WTC11 (cell line): ENCODE measurements around the gene PTPRF. TPM values are rescaled to one million over a fixed set of nuclear protein-coding genes. Genes with fewer than 3 reads are reported as not detected.
A peak's percentile ranks its signal among the peaks of the same experiment; 100 is the strongest.

Experiments
- ATAC-seq: fragments of 200-7000 bp; cut with Tn5 transposase; 2 replicates; pipeline ENCODE4 v1.10.0; 2021; ENCODE audit warnings: mild to moderate bottlenecking, moderate library complexity
- CTCF ChIA-PET: fragments of 300-600 bp; sonication (Branson Sonifier 250); formaldehyde crosslinking; loops from one replicate; lab custom pipeline; 2021; ENCODE audit warnings: antibody characterized with exemption; lab: Charles Lee
- POLR2A ChIA-PET: fragments of 350-600 bp; sonication (Branson Sonifier 250); formaldehyde crosslinking; loops from one replicate; lab custom pipeline; 2021; ENCODE audit warnings: antibody characterized with exemption; lab: Charles Lee
- DNase-seq: peaks from one replicate; pipeline ENCODE4 v3.0.0; 2021; ENCODE audit warnings: low spot score
- H3K27ac Mint-ChIP-seq: 2 replicates; pipeline ENCODE4 v1.8.0; 2021; ENCODE audit warnings: mixed read lengths
- H3K27me3 Mint-ChIP-seq: 2 replicates; pipeline ENCODE4 v1.8.0; 2021; ENCODE audit warnings: low read depth, mild to moderate bottlenecking, moderate library complexity, mixed read lengths
- H3K36me3 Mint-ChIP-seq: 2 replicates; pipeline ENCODE4 v1.8.0; 2021; ENCODE audit warnings: mixed read lengths
- H3K4me1 Mint-ChIP-seq: 2 replicates; pipeline ENCODE4 v1.8.0; 2022; ENCODE audit warnings: mixed read lengths
- H3K4me3 Mint-ChIP-seq: 2 replicates; pipeline ENCODE4 v1.8.0; 2021; ENCODE audit warnings: mild to moderate bottlenecking, moderate library complexity, mixed read lengths
- H3K9me3 Mint-ChIP-seq: 2 replicates; pipeline ENCODE4 v1.8.0; 2021; ENCODE audit warnings: mixed read lengths
- CBFB ChIP-seq: sonication (generic); formaldehyde crosslinking; IDR thresholded peaks from 2 replicates; pipeline ENCODE4 v1.8.1; 2022; ENCODE audit warnings: mild to moderate bottlenecking, low read depth, missing genetic modification reagents
- ESRRA ChIP-seq: sonication (generic); formaldehyde crosslinking; IDR thresholded peaks from 2 replicates; pipeline ENCODE4 v1.8.1; 2022; ENCODE audit warnings: mild to moderate bottlenecking, missing genetic modification reagents, borderline replicate concordance
- FOXK1 ChIP-seq: sonication (generic); formaldehyde crosslinking; IDR thresholded peaks from 2 replicates; pipeline ENCODE4 v1.8.0; 2022; ENCODE audit warnings: mild to moderate bottlenecking, moderate library complexity, missing genetic modification reagents
- MYBL2 ChIP-seq: sonication (generic); formaldehyde crosslinking; IDR thresholded peaks from 2 replicates; pipeline ENCODE4 v1.8.1; 2023; ENCODE audit warnings: mild to moderate bottlenecking, moderate library complexity, missing genetic modification reagents
- NR3C1 ChIP-seq: sonication (generic); formaldehyde crosslinking; conservative IDR thresholded peaks from 2 replicates; pipeline ENCODE4 v1.8.1; 2023; ENCODE audit warnings: low read depth, mild to moderate bottlenecking, missing genetic modification reagents
- OVOL2 ChIP-seq: fragments of 250-450 bp; sonication (Bioruptor Pico); IDR thresholded peaks from 2 replicates; pipeline ENCODE4 v1.9.0; 2021; ENCODE audit warnings: mild to moderate bottlenecking, borderline replicate concordance
- RELA ChIP-seq: sonication (generic); formaldehyde crosslinking; IDR thresholded peaks from 2 replicates; pipeline ENCODE4 v1.8.1; 2022; ENCODE audit warnings: missing genetic modification reagents, mild to moderate bottlenecking, borderline replicate concordance
- SP1 ChIP-seq: sonication (generic); formaldehyde crosslinking; conservative IDR thresholded peaks from 2 replicates; pipeline ENCODE4 v1.8.1; 2022; ENCODE audit warnings: missing genetic modification reagents
- TEAD1 ChIP-seq: sonication (generic); formaldehyde crosslinking; IDR thresholded peaks from 2 replicates; pipeline ENCODE4 v1.8.0; 2022; ENCODE audit warnings: mild to moderate bottlenecking, missing genetic modification reagents
- ZNF232 ChIP-seq: sonication (generic); formaldehyde crosslinking; IDR thresholded peaks from 2 replicates; pipeline ENCODE4 v1.8.0; 2022; ENCODE audit warnings: mild to moderate bottlenecking, missing genetic modification reagents
- ZNF317 ChIP-seq: sonication (generic); formaldehyde crosslinking; IDR thresholded peaks from 2 replicates; pipeline ENCODE4 v1.8.1; 2023; ENCODE audit warnings: low read depth, mild to moderate bottlenecking, moderate library complexity, missing genetic modification reagents, borderline replicate concordance
- ZNF423 ChIP-seq: fragments of 250-450 bp; sonication (Bioruptor Pico); IDR thresholded peaks from 2 replicates; pipeline ENCODE4 v2.1.2; 2022; ENCODE audit warnings: mild to moderate bottlenecking, moderate library complexity
- ZNF671 ChIP-seq: fragments of 250-450 bp; sonication (Bioruptor Pico); IDR thresholded peaks from 2 replicates; pipeline ENCODE4 v1.8.0; 2021; ENCODE audit warnings: mild to moderate bottlenecking
- total RNA-seq: library from RNA; stranded (reverse); gene quantifications from 3 replicates; pipeline ENCODE4 v1.2.3, GENCODE V29; 2021
- TF ChIP-seq, protein P1 (sequence below): sonication (generic); formaldehyde crosslinking; IDR thresholded peaks from 2 replicates; pipeline ENCODE4 v1.8.1; 2023; ENCODE audit warnings: mild to moderate bottlenecking, moderate library complexity, missing genetic modification reagents
- TF ChIP-seq, protein P2 (sequence below): sonication (generic); formaldehyde crosslinking; IDR thresholded peaks from 2 replicates; pipeline ENCODE4 v1.8.0; 2023; ENCODE audit warnings: missing genetic modification reagents
- TF ChIP-seq, protein P3 (sequence below): fragments of 250-450 bp; sonication (Bioruptor Pico); IDR thresholded peaks from 2 replicates; pipeline ENCODE4 v2.1.2; 2022; ENCODE audit warnings: mild to moderate bottlenecking, moderate library complexity
- TF ChIP-seq, protein P4 (sequence below): sonication (generic); formaldehyde crosslinking; conservative IDR thresholded peaks from 2 replicates; pipeline ENCODE4 v1.8.1; 2022; ENCODE audit warnings: mild to moderate bottlenecking, missing genetic modification reagents
- TF ChIP-seq, protein P5 (sequence below): sonication (generic); formaldehyde crosslinking; IDR thresholded peaks from 2 replicates; pipeline ENCODE4 v1.8.1; 2023; ENCODE audit warnings: mild to moderate bottlenecking, missing genetic modification reagents, borderline replicate concordance
- TF ChIP-seq, protein P6 (sequence below): fragments of 250-450 bp; sonication (Bioruptor Pico); IDR thresholded peaks from 2 replicates; pipeline ENCODE4 v1.9.0; 2021; ENCODE audit warnings: mild to moderate bottlenecking

The PTPRF gene
- total RNA-seq, 1 experiment from 2014 or later = 248 TPM

DNA sequence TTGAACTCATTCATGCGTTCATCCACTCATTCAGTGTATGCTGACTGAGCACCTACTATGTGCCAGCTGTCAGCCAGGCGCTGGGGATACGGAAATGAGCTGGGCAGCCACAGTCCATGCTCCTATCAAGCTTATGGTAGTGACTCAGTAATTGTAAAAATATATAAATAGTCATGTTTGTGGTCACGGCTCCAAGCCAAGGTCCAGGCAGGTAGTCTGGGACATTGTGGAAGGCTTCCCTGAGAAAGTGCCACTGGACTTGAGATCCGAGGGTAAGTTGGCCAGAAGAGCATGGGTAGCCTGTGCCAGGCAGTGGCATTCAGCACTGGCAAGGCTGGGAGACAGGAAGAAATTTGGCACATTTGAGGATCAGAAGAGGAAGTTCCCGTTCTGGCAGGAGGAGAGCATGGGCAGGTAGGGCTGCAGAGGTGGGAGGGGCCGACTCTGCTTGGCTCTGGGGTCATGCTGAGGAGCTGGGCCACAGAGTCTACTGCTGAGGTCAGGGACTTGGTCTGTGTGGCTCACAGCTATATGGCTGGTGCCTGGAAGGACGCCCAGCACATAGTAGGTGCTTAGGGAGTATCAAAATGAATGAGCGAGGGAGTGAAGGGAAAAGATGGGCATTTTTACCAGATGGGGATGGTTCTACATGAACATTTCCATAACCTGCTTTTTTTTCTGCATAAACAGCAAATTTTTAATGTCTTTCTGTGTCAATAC is 6.9 kb downstream of the PTPRF start:
- H3K4me1 Mint-ChIP-seq = peaks cover 62% of the 10 kb centered on the region
- CTCF ChIA-PET = interaction anchor here (0.7 to 1.7 kb wide), 3 partner anchors 8 to 53 kb away, joined by 3 to 4 read pairs (median 4); no protein-coding TSS in a partner anchor
- TF ChIP-seq NR3C1 = no peak
- TF ChIP-seq, protein P1, sequence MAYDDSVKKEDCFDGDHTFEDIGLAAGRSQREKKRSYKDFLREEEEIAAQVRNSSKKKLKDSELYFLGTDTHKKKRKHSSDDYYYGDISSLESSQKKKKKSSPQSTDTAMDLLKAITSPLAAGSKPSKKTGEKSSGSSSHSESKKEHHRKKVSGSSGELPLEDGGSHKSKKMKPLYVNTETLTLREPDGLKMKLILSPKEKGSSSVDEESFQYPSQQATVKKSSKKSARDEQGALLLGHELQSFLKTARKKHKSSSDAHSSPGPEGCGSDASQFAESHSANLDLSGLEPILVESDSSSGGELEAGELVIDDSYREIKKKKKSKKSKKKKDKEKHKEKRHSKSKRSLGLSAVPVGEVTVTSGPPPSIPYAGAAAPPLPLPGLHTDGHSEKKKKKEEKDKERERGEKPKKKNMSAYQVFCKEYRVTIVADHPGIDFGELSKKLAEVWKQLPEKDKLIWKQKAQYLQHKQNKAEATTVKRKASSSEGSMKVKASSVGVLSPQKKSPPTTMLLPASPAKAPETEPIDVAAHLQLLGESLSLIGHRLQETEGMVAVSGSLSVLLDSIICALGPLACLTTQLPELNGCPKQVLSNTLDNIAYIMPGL (CRISPR knock-in tag) = no peak
- no peak for TF ChIP-seq ZNF317 (CRISPR knock-in tag)

DNA sequence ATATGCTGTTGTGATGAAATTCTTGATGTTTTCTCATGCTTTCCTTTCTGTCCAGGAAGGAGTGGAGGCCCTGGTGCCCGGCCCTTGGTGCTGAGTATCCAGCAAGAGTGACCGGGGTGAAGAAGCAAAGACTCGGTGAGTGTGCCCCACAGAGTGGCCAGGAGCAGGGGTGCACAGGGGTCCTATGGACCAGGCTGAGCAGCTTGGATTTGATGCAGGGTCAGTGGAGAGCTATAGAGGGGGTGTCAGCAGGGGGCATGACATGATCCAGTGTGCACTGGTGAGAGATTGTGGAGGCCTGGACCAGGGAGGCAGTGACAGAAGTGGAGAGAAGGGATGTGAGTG is 7.4 kb downstream of the PTPRF start:
- Mint-ChIP-seq H3K4me1 (peaks cover 57% of the 10 kb centered on the region), H3K36me3 (peaks cover 19% of the 10 kb centered on the region), H3K27ac (no peak overlapping the region; the same call in 1 of the 2 replicates), H3K4me3 (no peak overlapping the region), H3K27me3 (no peaks in the 10 kb centered on the region), H3K9me3 (no peaks in the 10 kb centered on the region)
- DNase-seq (no peak), ATAC-seq (no peak)
- CTCF ChIA-PET = interaction anchor here (1.7 kb wide), 1 partner anchor 16 kb away, joined by 4 read pairs; no protein-coding TSS in a partner anchor
- POLR2A ChIA-PET = no interaction called here
- TF ChIP-seq OVOL2 (CRISPR knock-in tag) = no peak
- TF ChIP-seq ZNF423 (CRISPR knock-in tag) = no peak
- TF ChIP-seq, protein P2, sequence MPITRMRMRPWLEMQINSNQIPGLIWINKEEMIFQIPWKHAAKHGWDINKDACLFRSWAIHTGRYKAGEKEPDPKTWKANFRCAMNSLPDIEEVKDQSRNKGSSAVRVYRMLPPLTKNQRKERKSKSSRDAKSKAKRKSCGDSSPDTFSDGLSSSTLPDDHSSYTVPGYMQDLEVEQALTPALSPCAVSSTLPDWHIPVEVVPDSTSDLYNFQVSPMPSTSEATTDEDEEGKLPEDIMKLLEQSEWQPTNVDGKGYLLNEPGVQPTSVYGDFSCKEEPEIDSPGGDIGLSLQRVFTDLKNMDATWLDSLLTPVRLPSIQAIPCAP (CRISPR knock-in tag) = no peak
- TF ChIP-seq SP1 (CRISPR knock-in tag) = no peak
- TF ChIP-seq, protein P3, sequence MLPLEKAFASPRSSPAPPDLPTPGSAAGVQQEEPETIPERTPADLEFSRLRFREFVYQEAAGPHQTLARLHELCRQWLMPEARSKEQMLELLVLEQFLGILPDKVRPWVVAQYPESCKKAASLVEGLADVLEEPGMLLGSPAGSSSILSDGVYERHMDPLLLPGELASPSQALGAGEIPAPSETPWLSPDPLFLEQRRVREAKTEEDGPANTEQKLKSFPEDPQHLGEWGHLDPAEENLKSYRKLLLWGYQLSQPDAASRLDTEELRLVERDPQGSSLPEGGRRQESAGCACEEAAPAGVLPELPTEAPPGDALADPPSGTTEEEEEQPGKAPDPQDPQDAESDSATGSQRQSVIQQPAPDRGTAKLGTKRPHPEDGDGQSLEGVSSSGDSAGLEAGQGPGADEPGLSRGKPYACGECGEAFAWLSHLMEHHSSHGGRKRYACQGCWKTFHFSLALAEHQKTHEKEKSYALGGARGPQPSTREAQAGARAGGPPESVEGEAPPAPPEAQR = no peak
- no peak for TF ChIP-seq ZNF232
- no peak for TF ChIP-seq ESRRA (CRISPR knock-in tag)
- no peak for TF ChIP-seq FOXK1 (CRISPR knock-in tag)
- TF ChIP-seq, protein P4, sequence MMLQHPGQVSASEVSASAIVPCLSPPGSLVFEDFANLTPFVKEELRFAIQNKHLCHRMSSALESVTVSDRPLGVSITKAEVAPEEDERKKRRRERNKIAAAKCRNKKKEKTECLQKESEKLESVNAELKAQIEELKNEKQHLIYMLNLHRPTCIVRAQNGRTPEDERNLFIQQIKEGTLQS = no peak
- TF ChIP-seq TEAD1 (CRISPR knock-in tag) = no peak
- TF ChIP-seq RELA (CRISPR knock-in tag) = no peak
- TF ChIP-seq ZNF671 (CRISPR knock-in tag) = no peak
- TF ChIP-seq, protein P5, sequence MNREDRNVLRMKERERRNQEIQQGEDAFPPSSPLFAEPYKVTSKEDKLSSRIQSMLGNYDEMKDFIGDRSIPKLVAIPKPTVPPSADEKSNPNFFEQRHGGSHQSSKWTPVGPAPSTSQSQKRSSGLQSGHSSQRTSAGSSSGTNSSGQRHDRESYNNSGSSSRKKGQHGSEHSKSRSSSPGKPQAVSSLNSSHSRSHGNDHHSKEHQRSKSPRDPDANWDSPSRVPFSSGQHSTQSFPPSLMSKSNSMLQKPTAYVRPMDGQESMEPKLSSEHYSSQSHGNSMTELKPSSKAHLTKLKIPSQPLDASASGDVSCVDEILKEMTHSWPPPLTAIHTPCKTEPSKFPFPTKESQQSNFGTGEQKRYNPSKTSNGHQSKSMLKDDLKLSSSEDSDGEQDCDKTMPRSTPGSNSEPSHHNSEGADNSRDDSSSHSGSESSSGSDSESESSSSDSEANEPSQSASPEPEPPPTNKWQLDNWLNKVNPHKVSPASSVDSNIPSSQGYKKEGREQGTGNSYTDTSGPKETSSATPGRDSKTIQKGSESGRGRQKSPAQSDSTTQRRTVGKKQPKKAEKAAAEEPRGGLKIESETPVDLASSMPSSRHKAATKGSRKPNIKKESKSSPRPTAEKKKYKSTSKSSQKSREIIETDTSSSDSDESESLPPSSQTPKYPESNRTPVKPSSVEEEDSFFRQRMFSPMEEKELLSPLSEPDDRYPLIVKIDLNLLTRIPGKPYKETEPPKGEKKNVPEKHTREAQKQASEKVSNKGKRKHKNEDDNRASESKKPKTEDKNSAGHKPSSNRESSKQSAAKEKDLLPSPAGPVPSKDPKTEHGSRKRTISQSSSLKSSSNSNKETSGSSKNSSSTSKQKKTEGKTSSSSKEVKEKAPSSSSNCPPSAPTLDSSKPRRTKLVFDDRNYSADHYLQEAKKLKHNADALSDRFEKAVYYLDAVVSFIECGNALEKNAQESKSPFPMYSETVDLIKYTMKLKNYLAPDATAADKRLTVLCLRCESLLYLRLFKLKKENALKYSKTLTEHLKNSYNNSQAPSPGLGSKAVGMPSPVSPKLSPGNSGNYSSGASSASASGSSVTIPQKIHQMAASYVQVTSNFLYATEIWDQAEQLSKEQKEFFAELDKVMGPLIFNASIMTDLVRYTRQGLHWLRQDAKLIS (CRISPR knock-in tag) = no peak
- TF ChIP-seq MYBL2 = no peak
- TF ChIP-seq, protein P6, sequence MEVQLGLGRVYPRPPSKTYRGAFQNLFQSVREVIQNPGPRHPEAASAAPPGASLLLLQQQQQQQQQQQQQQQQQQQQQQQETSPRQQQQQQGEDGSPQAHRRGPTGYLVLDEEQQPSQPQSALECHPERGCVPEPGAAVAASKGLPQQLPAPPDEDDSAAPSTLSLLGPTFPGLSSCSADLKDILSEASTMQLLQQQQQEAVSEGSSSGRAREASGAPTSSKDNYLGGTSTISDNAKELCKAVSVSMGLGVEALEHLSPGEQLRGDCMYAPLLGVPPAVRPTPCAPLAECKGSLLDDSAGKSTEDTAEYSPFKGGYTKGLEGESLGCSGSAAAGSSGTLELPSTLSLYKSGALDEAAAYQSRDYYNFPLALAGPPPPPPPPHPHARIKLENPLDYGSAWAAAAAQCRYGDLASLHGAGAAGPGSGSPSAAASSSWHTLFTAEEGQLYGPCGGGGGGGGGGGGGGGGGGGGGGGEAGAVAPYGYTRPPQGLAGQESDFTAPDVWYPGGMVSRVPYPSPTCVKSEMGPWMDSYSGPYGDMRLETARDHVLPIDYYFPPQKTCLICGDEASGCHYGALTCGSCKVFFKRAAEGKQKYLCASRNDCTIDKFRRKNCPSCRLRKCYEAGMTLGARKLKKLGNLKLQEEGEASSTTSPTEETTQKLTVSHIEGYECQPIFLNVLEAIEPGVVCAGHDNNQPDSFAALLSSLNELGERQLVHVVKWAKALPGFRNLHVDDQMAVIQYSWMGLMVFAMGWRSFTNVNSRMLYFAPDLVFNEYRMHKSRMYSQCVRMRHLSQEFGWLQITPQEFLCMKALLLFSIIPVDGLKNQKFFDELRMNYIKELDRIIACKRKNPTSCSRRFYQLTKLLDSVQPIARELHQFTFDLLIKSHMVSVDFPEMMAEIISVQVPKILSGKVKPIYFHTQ (CRISPR knock-in tag) = no peak
- no peak for TF ChIP-seq CBFB

More for the DNA sequence above, 6.9 kb downstream of the PTPRF start:
- Mint-ChIP-seq H3K36me3 (peaks cover 19% of the 10 kb centered on the region), H3K27me3 (no peaks in the 10 kb centered on the region), H3K9me3 (no peaks in the 10 kb centered on the region), H3K4me3 (no peak overlapping the region), H3K27ac (no peak overlapping the region)
- ATAC-seq (peak; percentile 30; the same call in 1 of the 2 replicates), DNase-seq (no peak)
- POLR2A ChIA-PET = no interaction called here
